Left colon (tissue), 2 donors: ENCODE measurements around the gene RASGRP4. TPM values are rescaled to one million over a fixed set of nuclear protein-coding genes. Genes with fewer than 3 reads are reported as not detected.
"Not testable (repeated sequence)": the region's sequence is repeated elsewhere in the genome, so short reads cannot be mapped to it uniquely, and the experiment has no call there.

ENCODE experiments used
- ATAC-seq: fragments of 200-7000 bp; cut with Tn5 transposase; one replicate; pipeline ENCODE4 v1.9.1; 2020; ENCODE audit warnings: mild to moderate bottlenecking, moderate library complexity
- DNase-seq, 2 donors: peaks; one replicate each; pipeline ENCODE4 v3.0.0-alpha.2; 2020
- intact Hi-C, 2 donors: fragments of 100-400 bp; cut with DNase I in 1 of 2; cut with micrococcal nuclease in 1 of 2; formaldehyde crosslinking; loops; one replicate each; pipeline versions ENCODE4 v1.11.2 to v1.14.0; 2022; cut with DNase I, micrococcal nuclease
- total RNA-seq, 2 donors: library from RNA; stranded (reverse); fragmentation: NEBNext Ultra II Directional; extraction: Animal tissue kit (Norgen Biotek cat#: 25700); gene quantifications; one replicate each; pipeline ENCODE4 v1.2.1, GENCODE V29; 2021
- donor health status: DM: no; HTN: no; CAD: no.
- donor health status: DM: yes; HTN: yes; CAD: no.

The RASGRP4 gene
- total RNA-seq, 2 donors from 2014 or later: 0.49 to 1.8 TPM

DNA sequence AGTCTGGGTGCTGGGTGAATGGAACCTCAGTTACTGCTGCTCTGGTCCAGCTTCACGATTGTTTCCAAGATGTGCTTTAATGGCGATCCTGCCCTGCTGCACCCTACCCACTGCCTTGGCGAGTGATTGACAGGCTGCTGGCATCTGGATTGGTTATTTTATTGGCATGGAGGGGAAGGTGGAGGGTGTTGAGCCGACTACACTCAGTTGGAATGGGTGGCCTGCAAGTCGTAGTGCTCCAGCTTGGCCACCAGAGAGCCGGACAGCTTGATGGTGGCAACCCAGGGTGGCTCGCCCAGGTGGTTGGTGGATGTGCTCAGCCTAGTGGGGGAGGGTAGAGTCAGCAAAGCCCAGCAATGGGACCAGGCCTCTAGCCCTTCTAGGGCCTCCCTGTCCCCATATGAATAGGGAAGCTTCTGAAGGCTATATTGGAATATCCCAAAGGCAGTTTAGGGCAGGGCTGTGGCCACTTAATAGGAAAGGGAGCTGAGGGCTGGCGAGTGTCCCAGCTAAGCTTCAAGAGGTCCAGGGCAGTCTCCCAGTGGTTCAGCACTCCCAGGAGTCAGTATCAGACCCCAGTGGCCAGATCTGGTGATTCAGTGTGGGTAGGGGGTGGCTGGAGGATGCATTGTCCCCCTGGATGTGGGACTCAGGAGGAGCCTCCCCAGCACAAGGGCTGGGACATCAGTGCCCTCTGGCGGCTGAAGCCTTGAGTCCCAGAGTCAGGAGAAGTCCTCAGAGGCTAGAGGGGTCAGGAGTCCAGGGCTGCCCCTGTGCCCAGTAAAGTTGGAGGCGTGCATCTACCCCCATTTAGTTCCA, 41.6 kb downstream of the RASGRP4 start:
- DNase-seq (no peak), ATAC-seq (no peak)
- intact Hi-C loops: no loop called here

DNA sequence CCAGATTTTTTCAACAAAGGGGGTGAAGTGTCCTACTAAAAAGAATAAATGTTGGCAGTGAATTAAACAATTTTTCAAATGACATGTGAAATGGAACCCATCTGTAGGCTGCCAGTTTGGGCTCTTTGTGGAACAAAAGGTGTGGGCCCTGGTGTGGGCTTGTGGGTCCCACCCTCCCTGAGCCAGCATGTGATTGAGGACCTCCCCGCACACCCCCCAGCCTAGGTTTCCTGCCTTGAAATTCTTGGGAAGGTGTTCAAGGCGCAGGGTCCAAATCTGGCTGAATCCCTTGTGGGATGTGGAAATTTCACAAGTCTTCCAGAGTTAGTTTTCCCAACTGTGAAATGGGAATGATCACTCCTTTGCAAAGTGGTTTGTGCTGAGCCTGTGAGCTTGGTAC, 42.3 kb downstream of the RASGRP4 start:
- intact Hi-C loops: no loop called here
- no peak for DNase-seq
- no peak for ATAC-seq

DNA sequence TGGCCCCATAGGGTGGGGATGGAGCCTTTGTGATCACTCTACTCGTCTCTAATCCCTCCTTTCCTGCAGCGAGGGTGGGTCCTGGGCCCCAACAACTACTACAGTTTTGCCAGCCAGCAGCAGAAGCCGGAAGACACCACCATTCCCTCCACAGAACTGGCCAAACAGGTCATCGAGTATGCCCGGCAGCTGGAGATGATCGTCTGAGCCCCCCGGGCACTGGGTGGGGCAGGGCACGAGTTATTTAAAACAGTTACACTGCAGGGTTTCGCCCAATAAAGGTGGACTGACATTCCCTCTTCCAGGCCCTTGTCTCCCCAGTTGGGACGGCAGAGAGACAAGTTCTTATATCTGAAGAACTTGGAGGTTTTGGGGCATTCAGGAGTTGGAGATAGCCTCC, 42.8 kb downstream of the RASGRP4 start:
- ATAC-seq (no peak), DNase-seq (no peak)
- intact Hi-C loops: no loop called here

DNA sequence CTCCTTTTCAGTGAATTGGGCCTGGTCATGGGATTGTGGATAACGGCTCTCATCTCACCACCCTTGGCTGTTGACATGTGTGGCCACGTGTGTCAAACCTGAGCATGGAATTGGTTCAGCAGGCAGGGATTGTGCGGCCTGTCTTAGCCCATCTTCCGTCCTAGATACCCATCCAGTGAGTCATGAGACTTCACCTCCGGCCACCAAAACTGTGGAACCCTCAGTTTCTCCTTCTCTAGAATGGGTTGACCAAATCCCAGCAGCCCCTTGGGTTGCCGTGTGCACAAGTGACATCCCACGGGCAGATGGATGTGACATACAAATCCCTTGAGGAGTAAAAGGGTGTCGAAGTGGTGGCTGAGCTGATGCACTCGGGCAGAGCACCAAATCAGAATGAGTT, 44.9 kb downstream of the RASGRP4 start:
- ATAC-seq (no peak), DNase-seq (no peak)
- intact Hi-C loops: no loop called here

DNA sequence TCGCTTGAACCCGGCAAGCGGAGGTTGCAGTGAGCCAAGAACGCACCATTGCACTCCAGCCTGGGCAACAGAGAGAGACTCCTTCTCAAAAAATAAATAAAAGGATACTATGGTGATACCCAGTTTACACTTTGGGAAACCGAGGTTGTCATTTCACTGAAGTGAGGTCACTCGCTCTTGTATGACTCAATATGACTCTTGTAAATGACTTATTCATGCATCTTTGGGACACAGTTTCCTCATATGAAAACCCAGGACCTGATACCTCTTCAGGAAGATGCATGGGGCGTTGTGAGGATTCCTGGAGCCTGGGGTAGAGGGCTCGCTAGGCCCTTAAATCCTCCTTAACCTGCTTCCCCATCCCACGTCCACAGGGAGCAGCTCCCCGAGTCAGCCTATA, 47.2 kb downstream of the RASGRP4 start:
- DNase-seq: no peak
- intact Hi-C loops: no loop called here
- no peak for ATAC-seq

DNA sequence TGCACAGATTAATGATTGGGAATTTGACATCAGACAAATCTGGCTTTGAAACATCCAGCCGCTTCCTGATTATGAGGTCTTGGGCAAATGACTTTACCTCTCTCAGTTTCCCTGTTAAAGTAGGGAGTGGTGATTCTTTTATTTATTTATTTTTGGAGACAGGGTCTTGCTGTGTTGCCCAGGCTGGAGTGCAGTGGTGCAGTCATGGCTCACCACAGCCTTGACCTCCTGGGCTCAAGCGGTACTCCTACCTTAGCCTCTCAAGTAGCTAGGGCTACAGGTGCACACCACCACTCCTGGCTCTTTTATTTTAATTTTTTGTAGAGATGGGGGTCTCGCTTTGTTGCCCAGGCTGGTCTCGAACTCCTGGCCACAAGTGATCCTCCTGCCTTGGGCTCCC, 49.0 kb downstream of the RASGRP4 start:
- DNase-seq (no peak), ATAC-seq (no peak)
- intact Hi-C loops: no loop called here

DNA sequence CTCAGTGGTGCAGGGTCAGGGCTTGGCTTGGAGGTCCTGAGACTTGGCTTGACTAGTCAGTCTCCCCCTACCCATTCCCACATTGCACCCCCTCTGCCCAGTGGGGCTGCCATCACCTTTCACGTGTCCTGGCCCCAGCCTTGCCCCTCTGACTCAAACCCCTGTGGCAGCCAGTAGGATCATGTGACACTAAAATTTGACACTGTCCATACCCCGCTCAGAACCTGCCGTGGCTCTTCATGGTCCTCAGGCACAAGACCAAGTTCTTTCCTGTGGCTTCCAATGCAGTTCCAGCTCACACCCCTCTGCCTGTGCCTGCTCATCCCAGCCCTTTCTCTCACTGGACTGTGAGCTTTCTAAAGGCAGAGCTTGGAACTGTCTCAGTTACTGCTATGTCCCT, 49.4 kb downstream of the RASGRP4 start:
- no peak for DNase-seq
- no peak for ATAC-seq
- intact Hi-C loops: no loop called here

DNA sequence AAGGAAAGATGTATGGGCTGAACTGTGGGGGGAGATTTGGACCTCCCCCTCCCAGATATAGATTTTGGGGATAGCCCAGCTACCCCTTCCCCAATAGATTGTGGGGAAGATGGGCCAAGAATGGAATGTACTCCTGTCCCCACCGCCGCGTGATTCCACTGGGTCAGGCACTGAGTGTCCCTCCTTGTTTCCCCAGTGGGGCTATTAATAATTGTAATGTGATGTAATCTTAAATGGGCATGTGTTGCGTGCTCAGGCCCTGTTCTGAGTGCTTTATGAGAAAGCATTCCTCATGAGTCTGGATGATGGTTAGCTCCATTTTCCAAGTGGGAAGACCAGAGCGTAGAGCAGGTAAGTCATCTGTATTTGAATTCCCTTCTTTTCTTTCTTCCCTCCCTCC, 50.3 kb downstream of the RASGRP4 start:
- ATAC-seq (no peak), DNase-seq (no peak)
- intact Hi-C loops: no loop called here

DNA sequence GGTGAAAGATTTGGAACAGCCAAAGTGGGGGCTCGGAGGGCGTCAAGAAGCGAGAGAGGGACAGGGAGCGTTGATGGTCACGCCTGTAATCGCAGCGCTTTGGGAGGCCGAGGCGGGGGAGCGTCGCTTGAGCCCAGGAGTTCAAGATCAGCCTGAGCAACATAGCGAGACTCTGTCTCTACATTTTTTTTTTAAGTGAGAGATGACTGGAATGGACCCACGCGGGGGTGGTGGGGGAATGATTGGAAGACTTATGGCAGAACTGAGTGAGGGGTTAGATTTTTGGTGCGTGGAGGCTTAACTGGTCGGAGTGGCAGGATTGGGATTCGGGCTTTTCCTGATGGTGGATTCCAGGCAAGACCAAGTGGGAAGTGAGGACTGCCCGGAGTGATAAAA, 50.9 kb downstream of the RASGRP4 start:
- DNase-seq (no peak), ATAC-seq (peak; percentile 21)

DNA sequence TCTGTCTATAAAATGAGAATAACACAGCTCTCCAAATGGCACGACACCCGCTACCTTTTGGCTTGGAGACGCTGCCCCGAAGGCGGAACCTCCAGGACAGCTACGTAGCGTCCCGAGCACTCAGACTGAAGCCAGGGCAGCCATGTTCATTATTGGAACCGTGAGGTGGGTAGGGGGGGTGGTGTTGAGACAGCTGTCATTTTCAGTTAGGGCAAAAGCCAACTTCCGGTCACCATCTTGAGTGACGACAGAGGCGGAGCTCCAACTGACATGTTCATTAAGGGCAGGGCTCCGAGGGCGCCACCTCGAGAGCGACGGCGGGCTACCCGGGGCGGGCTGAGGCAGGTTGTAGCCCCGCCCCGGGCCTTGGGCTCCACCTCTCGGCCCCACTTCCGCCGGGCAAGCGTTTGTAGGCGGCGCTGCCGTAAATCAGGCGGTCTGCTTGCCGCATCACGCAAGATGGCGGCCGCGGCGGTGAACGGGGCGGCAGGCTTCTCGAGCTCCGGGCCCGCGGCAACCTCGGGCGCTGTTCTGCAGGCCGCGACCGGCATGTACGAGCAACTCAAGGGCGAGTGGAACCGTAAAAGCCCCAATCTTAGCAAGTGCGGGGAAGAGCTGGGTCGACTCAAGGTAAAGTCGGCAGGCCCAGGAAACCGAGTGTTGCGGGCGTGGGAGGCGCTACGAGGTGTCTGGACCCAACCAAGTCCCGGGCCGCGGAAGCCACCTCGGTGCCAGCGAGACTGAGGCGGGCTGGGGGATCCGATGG, 51.5 kb downstream of the RASGRP4 start, which contains the start of gene PSMD8:
Gene PSMD8, plus strand, starts transcription at position 240 of the 766 bp plus-strand sequence. Its CDS starts 31 bp downstream, at position 271.
- peak; percentile 96 for ATAC-seq
- DNase-seq: peak; percentile 99 to 100
- intact Hi-C loops: no loop called here

More for the DNA sequence above, 50.9 kb downstream of the RASGRP4 start:
- intact Hi-C loops: no loop called here

DNA sequence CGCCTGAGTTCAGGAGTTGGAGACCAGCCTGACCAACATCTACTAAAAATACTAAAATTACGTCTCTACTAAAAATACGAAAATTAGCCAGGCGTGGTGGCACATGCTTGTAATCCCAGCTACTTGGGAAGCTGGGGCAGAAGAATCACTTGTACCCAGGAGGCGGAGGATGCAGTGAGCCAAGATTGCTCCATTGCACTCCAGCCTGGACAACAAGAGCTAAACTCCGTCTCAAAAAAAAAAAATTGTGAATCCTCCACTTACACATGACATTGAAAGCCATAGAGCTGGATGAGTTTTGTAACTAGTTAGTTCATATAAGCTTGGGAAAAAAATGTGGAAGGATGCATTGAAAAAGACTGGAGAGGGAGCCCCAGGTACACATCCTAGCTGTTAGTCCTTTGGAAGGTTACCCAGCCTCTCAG, 52.1 kb downstream of the RASGRP4 start:
- DNase-seq (no peak), ATAC-seq (no peak)
- intact Hi-C loops: no loop called here

DNA sequence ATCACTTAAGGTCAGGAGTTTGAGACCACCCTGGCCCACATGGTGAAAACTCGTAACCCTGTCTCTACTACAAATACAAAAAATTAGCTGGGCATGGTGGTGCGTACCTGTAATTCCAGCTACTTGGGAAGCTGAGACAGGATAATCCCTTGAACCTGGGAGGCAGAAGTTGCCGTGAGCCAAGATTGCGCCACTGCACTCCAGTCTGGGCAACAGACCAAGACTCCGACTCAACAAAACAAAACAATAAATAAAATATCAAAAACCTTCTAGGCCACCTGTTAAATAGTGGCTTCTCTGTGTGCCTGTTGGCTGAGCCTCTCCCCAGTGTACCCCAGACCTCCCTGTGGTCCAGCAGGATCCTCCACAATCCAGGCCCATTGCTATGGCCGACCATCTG, 54.9 kb downstream of the RASGRP4 start:
- ATAC-seq: no peak
- intact Hi-C loops: no loop called here

DNA sequence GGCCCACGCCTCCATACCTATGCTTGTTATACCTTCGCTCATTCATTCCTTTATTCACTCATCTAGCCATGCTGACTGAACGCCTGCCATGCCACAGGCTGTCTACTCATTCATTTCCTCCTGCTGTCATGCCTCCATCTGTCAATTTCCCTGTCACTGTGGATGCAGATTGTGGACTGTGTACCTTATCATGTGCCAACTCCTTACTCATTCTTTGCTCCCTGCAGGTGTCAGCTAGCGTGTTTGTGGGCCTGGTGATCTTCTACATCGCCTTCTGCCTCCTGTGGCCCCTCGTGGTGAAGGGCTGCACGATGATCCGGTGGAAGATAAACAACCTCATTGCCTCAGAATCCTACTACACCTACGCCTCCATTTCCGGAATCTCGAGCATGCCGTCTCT, 55.7 kb downstream of the RASGRP4 start:
- intact Hi-C loops: no loop called here
- ATAC-seq (no peak), DNase-seq (no peak)

More for the DNA sequence above, 54.9 kb downstream of the RASGRP4 start:
- DNase-seq: no peak

DNA sequence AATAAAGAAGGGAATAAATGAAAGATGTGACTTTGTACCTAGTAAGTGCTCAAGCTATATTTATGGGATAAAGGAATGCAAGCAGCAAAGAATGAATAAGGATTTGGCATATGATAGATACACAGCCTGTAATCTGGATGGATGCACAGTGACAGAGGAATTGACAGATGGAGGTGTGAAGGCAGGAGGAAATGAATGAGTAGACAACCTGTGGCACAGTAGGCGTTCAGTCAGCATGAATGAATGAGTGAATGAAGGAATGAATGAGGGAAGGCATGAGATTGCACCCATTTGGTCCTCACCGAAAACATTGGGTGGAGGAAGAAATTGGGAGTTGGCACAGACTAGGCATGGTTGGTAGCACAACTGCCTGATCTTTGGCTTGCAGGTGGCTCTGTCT, 56.4 kb downstream of the RASGRP4 start:
- DNase-seq: no peak
- no peak for ATAC-seq
- intact Hi-C loops: no loop called here

DNA sequence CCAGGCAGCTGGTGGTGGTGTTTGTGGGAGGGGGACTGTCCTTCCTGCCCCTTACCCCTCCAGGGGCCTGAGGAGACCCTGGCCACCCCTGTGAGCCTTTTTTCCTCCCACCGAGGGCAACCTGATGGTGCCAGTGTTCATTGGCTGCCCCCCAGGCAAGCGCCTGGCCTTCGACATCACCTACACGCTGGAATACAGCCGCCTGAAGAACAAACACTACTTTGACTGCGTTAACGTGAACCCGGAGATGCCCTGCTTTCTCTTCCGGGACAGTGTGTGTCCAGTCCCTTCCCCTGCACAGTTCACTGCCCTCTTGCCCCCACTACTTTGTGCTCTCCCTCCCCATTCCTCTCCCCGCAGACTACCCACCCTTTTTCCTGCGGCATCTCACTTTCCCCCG, 59.0 kb downstream of the RASGRP4 start:
- DNase-seq (no peak), ATAC-seq (no peak)
- intact Hi-C loops: no loop called here

DNA sequence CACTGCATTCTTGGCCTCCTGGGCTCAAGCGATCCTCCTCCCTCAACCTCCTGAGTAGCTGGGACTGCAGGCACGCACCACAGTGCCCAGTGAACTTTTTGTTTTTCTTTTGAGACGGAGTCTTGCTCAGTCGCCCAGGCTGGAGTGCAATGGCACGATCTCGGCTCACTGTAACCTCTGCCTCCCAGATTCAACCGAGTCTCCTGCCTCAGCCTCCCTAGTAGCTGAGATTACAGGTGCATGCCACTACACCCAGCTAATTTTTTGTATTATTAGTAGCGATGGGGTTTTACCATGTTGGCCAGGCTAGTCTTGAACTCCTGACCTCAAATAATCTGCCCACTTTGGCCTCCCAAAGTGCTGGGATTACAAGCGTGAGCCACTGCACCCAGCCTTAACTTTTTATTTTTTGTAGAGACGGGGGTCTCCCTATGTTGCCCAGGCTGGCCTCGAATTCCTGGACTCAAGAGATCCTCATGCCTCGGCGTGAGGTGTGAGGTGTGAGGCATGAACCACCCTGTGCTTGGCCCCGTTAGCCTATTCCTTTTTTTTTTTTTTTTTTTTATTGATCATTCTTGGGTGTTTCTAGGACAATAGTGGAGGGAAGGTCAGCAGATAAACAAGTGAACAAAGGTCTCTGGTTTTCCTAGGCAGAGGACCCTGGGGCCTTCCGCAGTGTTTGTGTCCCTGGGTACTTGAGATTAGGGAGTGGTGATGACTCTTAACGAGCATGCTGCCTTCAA, 62.9 kb downstream of the RASGRP4 start:
- ATAC-seq, DNase-seq, intact Hi-C loops: not testable (repeated sequence)

DNA sequence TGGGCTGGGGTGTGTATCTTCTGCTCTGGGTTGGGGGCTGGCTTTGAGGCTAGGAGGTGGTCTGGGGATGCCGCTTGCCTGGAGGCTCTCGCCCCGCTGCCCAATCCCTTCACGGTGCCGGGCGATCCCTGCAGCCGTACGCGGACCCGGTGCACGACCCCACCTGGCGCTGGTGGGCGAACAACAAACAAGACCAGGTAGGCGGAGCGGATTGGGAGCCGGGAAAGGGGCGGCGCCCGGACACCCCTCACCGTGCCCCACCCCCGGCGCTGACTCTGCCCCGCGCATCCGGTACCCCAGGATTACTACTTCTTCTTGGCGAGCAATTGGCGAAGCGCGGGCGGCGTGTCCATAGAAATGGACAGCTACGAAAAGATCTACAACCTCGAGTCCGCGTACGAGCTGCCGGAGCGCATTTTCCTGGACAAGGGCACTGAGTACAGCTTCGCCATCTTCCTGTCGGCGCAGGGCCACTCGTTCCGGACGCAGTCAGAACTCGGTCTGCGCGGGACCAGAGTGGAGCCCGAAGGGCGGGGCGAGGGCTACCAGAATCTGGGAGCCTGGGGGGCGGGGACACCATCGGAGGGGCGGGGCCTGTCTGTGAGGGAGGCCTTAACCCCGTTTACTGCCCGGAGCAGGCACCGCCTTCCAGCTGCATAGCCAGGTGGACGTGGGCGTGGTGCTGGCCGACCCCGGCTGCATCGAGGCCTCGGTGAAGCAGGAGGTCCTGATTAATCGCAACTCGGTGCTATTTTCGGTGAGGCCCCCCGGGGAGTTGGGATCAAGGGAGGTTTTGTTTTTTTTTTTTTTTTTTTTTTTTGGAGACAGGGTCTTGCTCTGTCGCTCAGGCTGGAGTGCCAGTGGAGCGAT, 63.7 kb downstream of the RASGRP4 start:
- intact Hi-C loops: no loop called here
- DNase-seq (peak; percentile 88 to 92), ATAC-seq (peak; percentile 84)

DNA sequence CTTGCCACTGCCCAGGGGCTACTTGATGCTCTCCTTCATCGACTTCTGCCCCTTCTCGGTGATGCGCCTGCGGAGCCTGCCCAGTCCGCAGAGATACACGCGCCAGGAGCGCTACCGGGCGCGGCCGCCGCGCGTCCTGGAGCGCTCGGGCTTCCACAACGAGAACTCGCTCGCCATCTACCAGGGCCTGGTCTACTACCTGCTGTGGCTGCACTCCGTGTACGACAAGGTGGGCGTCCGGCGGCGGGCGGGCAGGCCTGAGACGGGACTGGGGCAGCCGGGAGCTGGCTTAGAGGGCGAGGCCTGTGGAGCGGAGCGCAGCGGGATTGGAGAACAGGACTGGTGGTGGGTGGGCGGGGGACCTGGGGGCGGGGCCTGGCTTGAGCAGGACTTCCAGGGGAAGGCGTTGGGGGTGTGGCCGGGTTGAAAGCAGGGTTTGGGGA, 64.4 kb downstream of the RASGRP4 start:
- peak; percentile 78 to 83 for DNase-seq
- intact Hi-C loops: no loop called here
- ATAC-seq: peak; percentile 83
